NCI-H146 (cell line): ENCODE measurements around the gene PXYLP1.
"Not testable (repeated sequence)": the region's sequence is repeated elsewhere in the genome, so short reads cannot be mapped to it uniquely, and the experiment has no call there.

ENCODE experiments used
- DNase-seq: peaks from one replicate; lab custom pipeline; 2025; lab: John Stamatoyannopoulos, UW

Gene PXYLP1

GRCh38 chr3:141300426-141300825 lies 68.8 kb downstream of the PXYLP1 start:
- DNase-seq = not testable (repeated sequence)

GRCh38 chr3:141302364-141303141 lies 70.9 kb downstream of the PXYLP1 start:
- no peak for DNase-seq

DNA sequence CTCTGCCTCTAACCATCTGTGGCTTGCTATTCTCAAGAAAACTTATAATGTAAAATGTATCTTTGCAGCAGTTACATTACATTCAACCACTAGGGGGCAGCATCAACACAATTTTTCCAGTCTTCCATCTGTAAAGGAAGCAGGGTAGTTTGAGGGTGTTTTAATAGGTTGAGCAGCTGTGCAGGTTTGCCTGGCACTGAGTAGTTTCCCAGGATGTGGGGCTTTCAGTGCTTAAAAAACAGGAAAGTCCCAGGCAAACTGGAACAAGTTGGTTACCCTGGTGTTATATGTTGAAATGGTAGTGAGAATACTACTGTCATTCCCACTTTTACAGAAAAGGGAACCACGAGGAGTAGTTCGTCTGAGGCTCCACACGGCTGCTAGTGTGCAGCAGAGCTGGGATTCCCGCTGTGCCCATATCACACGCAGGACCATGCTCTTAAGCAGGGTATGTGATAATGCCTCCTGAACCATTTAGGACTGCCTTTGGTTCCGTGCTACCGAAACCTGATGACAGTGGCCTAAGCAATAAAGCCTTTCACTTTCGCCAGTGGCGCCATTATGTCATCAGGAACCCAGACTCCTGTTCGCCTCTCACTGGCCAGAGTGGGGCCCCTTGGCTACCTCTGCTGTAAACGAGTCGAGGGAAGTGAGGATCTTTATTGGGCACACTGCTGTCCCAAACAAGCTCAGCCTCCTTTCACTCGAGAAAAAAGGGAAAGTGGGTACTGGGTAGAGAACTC lies 72.0 kb downstream of the PXYLP1 start:
- peak; percentile 85 for DNase-seq

DNA sequence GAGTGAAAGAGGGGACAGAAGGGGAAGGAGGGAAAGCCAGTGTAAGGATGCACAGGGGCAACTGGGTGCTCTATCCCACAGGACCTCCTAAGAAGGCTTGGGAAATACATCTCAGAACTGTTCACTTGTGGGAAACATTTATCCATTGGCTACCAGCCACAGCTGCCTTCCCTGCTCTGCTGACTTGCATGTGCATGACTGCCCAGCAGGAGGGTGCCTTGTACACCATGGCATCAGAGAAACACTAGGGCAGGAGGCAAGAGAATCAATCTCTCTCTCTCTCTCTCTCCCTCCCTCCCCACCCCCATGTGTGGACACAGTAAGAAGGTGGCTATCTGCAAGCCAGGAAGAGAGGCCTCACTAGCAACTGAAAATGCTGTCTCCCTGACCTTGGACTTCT lies 73.8 kb downstream of the PXYLP1 start:
- peak; percentile 71 for DNase-seq

DNA sequence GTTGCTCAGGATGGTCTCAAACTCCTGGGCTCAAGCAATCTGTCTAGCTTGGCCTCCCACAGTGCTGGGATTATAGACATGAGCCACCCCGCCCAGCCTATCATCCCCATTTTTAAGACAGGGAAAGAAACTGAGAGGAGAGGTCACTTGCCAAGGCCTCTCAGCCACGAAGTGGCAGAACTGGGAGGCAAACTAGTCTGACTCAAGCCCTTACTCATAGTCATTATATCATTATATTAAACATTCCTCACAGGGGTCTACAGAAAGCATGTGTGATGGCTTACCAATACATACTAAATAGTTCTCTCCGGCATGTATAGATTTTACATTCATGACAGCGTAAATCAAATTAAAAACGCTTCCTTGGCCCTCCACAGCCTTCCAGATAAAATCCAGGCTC lies 74.7 kb downstream of the PXYLP1 start:
- no peak for DNase-seq

DNA sequence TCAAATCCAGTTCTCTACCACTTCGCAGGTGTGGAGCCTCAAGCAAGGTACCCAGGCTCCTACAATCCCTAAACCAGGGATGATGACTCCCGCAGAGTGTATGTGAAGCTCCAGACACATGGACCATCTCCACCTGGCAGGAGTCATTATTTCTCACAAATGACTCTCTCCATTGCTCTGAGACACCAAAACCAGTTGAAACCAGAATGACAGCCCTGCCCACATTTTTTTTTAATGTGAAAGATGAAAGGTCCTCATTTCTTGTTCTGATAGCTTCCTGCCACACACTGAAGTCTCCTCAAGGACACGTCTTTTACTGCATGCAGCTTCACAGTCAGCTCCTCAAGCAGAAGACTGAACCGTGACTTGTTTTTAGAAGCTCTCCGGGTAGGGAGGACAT lies 75.3 kb downstream of the PXYLP1 start:
- no peak for DNase-seq

DNA sequence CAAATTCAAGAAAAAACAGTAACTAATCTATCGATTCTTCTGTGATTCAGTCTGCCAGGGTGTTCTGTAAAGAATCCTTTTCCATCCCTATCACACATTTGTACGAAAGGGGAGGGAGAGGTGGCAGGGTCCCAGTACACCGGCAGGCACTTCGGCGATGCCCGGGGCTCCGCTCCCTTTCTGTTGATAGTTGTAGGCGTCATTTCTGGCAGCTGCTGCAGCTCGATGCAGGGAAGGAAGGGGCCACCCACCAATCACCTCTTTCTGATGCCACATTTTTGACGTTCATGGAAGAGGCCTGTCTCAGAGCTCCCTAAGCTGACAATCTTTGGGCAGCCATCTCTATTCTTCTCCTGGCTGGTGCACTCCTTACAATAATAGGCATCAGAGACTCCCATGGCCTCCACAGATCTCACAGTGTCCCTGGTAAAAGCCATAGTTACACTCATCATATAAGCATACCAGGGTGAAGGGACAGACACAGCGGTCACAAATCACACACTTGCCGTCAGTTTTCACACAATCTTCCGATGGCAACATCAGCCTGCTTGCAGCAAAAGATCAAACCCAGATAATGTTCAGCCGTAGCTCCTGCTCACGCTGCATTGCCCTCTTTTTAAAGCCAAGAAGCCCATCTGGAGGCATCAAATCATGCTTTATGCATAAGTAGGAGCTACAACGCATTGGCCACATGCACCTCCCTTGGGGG lies 75.9 kb downstream of the PXYLP1 start:
- no peak for DNase-seq

- peak; percentile 98 for DNase-seq
Measured at GRCh38 chr3:141308588-141309218, 77.1 kb downstream of the PXYLP1 start.

GRCh38 chr3:141311170-141311495 lies 79.5 kb downstream of the PXYLP1 start:
- DNase-seq = no peak

DNA sequence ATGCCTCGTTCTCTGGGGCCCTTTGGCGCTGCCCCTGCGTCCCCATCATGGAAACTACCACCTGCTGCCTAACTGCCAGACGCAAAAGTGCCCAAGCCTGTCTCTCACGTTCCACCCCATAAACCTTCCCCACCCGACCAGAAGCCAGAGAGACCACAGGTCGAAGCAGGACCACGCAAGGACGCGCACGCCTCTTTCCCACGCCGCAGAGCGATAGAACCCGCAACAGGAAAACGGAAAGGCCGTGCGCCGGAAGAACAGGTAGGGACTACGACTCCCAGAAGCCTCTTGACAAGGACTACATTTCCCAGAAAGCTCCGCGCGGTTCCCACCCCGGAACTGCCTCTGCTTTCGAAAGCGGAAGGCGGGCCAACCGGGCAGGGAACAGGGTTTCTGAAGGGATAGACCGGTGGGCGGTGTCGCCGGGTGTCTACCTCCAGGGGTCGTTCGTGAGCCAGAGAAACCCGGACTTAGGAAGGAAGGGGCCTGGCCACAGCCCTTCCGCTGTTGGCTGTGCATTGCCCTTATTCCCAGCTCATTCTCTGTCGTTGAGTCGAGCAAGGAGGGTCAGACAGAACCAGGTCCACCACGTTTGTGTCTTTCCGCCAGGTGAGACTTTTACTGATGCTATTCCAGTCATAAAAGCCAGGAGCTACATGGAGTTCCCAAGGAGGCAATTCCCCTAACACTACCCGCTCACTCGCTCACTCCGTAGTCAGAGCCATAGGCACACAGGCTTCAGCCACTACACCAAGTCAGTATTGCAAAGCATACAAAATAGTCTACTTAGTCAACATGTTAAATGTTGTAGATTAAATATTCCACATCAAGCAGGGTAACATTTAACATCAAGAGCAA lies 80.1 kb downstream of the PXYLP1 start:
- DNase-seq = peak; percentile 100

DNA sequence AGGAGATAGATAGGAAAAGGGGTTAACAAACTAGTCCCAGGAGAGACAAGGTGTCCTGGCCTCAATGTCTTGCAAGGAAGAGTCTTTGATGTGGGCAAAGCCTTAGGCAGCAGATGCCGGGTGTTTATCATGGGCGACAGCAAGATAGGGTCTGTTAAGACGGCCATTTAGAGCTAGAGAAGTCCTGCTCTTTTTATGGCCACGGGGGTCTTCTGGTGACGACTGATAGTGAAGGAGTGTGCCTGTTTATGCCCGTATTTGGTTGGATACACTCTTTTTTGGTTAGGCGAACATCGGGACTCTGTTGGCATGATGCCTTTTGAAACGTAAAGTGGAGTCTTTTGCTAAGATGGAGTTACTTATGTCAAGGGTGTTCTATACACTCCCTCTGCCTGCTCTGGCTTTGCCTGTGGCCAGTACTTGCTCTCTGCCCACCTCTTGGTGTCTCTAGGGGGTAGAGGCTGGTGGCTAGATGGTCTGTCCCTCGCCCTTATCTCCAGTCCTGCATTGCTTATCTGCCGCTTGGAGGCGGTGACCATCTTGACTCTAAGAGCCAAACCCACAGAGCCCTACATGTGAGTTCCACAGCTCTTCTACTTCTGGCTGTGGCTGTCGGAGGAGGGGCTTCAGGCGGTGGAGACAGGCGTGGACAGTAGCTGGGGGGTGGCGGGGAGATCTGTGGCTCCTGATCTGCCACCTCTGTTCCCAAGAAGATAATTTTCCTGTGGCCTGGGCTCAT lies 80.9 kb downstream of the PXYLP1 start:
- no peak for DNase-seq

GRCh38 chr3:141313093-141313683 lies 81.6 kb downstream of the PXYLP1 start:
- no peak for DNase-seq

DNA sequence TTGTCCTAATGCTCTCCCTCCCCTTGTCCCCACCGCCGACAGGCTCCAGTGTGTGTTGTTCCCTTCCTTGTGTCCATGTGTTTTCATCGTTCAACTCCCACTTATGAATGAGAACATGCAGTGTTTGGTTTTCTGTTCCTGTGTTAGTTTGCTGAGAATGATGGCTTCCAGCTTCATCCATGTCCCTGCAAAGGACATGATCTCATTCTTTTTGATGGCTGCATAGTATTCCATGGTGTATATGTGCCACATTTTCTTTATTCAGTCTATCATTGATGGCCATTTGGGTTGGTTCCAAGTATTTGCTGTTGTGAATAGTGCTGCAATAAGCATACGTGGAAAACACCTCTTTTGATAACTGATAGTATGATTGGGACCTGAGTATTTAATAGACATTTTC lies 82.8 kb downstream of the PXYLP1 start:
- not testable (repeated sequence) for DNase-seq

- no peak for DNase-seq
Measured at GRCh38 chr3:141316851-141317250, 85.2 kb downstream of the PXYLP1 start.

GRCh38 chr3:141320399-141321108 lies 88.9 kb downstream of the PXYLP1 start:
- no peak for DNase-seq

- no peak for DNase-seq
Measured at GRCh38 chr3:141321109-141321497, 89.5 kb downstream of the PXYLP1 start.

DNA sequence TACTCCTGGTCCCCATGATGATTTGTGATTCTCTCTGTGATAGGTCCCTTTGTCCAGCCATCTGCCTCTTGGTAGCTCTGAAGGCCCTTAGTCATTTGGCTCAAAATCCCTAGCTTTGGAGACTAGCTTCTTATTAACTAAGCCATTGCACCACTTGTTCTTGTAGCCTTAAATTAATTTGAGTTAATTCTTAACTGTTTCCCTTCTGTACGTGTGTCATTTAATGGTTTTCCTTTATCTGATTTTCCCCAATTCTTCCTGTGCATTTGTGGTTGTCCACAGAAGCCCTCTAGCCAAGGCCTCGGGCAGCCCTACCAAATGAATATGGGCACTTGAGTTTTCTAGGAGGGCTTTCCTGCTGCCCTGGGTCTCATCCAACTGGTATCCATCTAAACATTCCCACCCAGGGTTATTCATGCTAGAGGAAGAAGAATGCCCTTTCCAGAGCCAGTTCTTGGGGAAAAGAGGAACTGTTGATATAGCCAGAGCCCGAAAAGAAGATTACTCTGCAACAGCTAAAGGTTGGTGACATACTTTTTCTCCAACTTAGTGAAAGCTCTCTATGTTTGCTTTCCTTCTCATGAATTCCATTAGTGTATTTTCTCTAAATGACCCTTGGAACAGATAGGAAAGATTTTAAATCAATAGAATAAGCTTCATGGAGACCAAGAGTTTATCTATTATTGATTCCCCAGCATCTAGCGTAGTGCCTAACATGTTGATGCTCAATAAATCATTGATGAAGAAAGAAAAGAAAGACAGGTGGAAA lies 92.5 kb downstream of the PXYLP1 start:
- DNase-seq = no peak

DNA sequence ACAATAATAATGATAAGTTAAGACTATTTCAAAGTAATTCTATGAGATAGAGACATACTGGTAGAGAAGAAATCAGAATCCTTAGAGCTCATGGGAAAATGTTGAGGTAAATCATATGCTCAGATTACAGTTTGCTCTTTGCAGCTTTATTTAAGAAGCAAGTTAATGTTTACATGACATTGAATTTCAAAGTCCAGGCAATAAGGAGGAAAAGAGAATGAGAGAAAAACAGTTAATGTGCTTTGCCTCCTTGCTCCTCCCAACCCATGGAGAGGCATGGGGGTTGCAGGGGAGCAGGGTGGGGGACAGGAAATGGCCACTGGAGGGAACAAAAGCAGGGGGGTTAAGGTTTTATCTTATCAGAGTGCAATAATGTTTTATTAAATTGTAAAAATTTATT lies 94.5 kb downstream of the PXYLP1 start:
- no peak for DNase-seq

DNA sequence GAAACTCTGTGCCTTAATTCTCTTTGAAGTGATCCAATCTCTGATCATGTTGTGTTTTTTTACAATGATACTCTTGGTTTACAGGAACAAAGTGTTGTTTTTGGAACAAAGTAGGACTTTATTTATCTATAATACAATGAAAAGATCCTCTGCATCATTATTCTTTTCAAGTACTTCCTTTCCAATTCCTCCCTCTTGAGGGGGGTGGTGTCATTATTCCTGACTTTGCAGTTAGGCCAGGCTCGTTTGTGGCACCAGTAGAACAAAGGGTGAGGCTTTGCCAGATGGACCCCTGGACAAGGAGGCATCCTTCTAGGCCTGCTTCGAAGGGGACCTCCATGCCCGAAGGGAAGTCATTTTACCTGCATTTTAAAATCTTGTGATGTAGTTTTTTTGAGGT lies 95.0 kb downstream of the PXYLP1 start:
- DNase-seq = no peak
